KMS-11 (cell line): ENCODE measurements around the gene KCNA10.

Source experiments
- H2AFZ ChIP-seq: fragments of 200-600 bp; sonication (generic); 2 replicates; pipeline ENCODE4 v1.6.1; 2016; ENCODE audit warnings: antibody characterized with exemption, mixed run types, low read depth
- H3K27ac ChIP-seq: fragments of 200-600 bp; sonication (generic); 2 replicates; pipeline ENCODE4 v1.6.1; 2016; ENCODE audit warnings: mild to moderate bottlenecking, mixed run types
- H3K27me3 ChIP-seq: fragments of 200-600 bp; sonication (generic); 2 replicates; pipeline ENCODE4 v1.6.1; 2017; ENCODE audit warnings: mild to moderate bottlenecking, low read depth, mixed run types, moderate library complexity; ENCODE audit not compliant: insufficient read depth
- H3K36me3 ChIP-seq: fragments of 200-600 bp; sonication (generic); 2 replicates; pipeline ENCODE4 v1.6.1; 2017; ENCODE audit warnings: mild to moderate bottlenecking, mixed run types; ENCODE audit not compliant: insufficient read depth
- H3K4me1 ChIP-seq: fragments of 200-600 bp; sonication (generic); 2 replicates; pipeline ENCODE4 v1.6.1; 2016; ENCODE audit warnings: mild to moderate bottlenecking, low read depth, mixed run types; ENCODE audit not compliant: poor library complexity, severe bottlenecking
- H3K4me2 ChIP-seq: fragments of 200-600 bp; sonication (generic); 2 replicates; pipeline ENCODE4 v1.7.0; 2016; ENCODE audit warnings: mild to moderate bottlenecking, mixed run types
- H3K4me3 ChIP-seq: fragments of 200-600 bp; sonication (generic); IDR thresholded peaks from 2 replicates; pipeline ENCODE4 v1.6.1; 2017; ENCODE audit warnings: low read depth, low read length, mixed read lengths; ENCODE audit not compliant: insufficient read depth
- H3K79me2 ChIP-seq: fragments of 200-600 bp; sonication (generic); 2 replicates; pipeline ENCODE4 v1.6.1; 2016; ENCODE audit warnings: low read depth, mixed run types; ENCODE audit not compliant: insufficient read depth
- H3K9ac ChIP-seq: fragments of 200-600 bp; sonication (generic); 2 replicates; pipeline ENCODE4 v1.6.1; 2016; ENCODE audit warnings: mild to moderate bottlenecking, mixed run types
- H4K20me1 ChIP-seq: fragments of 200-600 bp; sonication (generic); 2 replicates; pipeline ENCODE4 v1.6.1; 2016; ENCODE audit warnings: mild to moderate bottlenecking, mixed run types; ENCODE audit not compliant: insufficient read depth
- CTCF ChIP-seq: fragments of 200-600 bp; sonication (generic); conservative IDR thresholded peaks from 2 replicates; pipeline ENCODE4 v1.6.1; 2017; ENCODE audit warnings: low read depth, mild to moderate bottlenecking, antibody characterized with exemption, low read length, moderate library complexity, mixed read lengths

KCNA10 gene

GRCh38 chr1:110505596-110505995 is 13.4 kb downstream of the KCNA10 start:
- no peaks in the 10 kb centered on the region for H3K27me3 ChIP-seq
- no peak for TF ChIP-seq CTCF
- H2AFZ ChIP-seq, result no peak overlapping the region
- no peaks in the 10 kb centered on the region for H3K79me2 ChIP-seq
- H3K4me2 ChIP-seq, result no peak overlapping the region
- no peak overlapping the region for H3K27ac ChIP-seq
- no peaks in the 10 kb centered on the region for H3K4me1 ChIP-seq
- no peak overlapping the region for H3K4me3 ChIP-seq
- H4K20me1 ChIP-seq, result no peaks in the 10 kb centered on the region
- H3K36me3 ChIP-seq, result no peaks in the 10 kb centered on the region
- no peak overlapping the region for H3K9ac ChIP-seq

- Histone ChIP-seq H3K4me3 (no peak overlapping the region), H3K9ac (no peak overlapping the region), H3K79me2 (no peaks in the 10 kb centered on the region), H3K27me3 (no peaks in the 10 kb centered on the region), H3K4me2 (no peak overlapping the region), H3K27ac (no peak overlapping the region), H4K20me1 (no peaks in the 10 kb centered on the region), H2AFZ (no peak overlapping the region), H3K36me3 (no peaks in the 10 kb centered on the region), H3K4me1 (no peaks in the 10 kb centered on the region)
- no peak for TF ChIP-seq CTCF
Measured at GRCh38 chr1:110504226-110504625, 14.7 kb downstream of the KCNA10 start.

- no peak overlapping the region for H2AFZ ChIP-seq
- H3K4me2 ChIP-seq, result no peak overlapping the region
- no peak for TF ChIP-seq CTCF
- no peaks in the 10 kb centered on the region for H4K20me1 ChIP-seq
- no peak overlapping the region for H3K9ac ChIP-seq
- H3K4me1 ChIP-seq, result no peaks in the 10 kb centered on the region
- H3K36me3 ChIP-seq, result no peaks in the 10 kb centered on the region
- H3K27ac ChIP-seq, result no peak overlapping the region
- H3K4me3 ChIP-seq, result no peak overlapping the region
- H3K27me3 ChIP-seq, result no peaks in the 10 kb centered on the region
- H3K79me2 ChIP-seq, result no peaks in the 10 kb centered on the region
Measured at GRCh38 chr1:110503471-110503870, 15.5 kb downstream of the KCNA10 start.

- Histone ChIP-seq H3K27me3 (no peaks in the 10 kb centered on the region), H2AFZ (no peak overlapping the region), H3K9ac (no peak overlapping the region), H3K4me3 (no peak overlapping the region), H3K27ac (no peak overlapping the region), H4K20me1 (no peaks in the 10 kb centered on the region), H3K4me2 (no peak overlapping the region), H3K79me2 (no peaks in the 10 kb centered on the region), H3K36me3 (no peaks in the 10 kb centered on the region), H3K4me1 (no peaks in the 10 kb centered on the region)
- TF ChIP-seq CTCF, result no peak
Measured at GRCh38 chr1:110502402-110503151, 16.4 kb downstream of the KCNA10 start.
